H54 (cell line): ENCODE measurements around the gene EMC8.
"Not testable (repeated sequence)": the region's sequence is repeated elsewhere in the genome, so short reads cannot be mapped to it uniquely, and the experiment has no call there.

Experiments used
- DNase-seq: peaks from one replicate; pipeline ENCODE4 v3.0.0; 2011; ENCODE audit warnings: low spot score, mixed read lengths; ENCODE audit not compliant: insufficient read length
- FAIRE-seq: peaks from 3 replicates; lab custom pipeline; 2011; peaks lifted over from hg19 to GRCh38; lab: Jason Lieb, UNC
- POLR2A ChIP-seq: IDR thresholded peaks from 2 replicates; pipeline ENCODE4 v1.6.1; 2011; ENCODE audit warnings: low read depth, mild to moderate bottlenecking, low read length

EMC8 gene

GRCh38 chr16:85839681-85840240 lies 40.4 kb upstream of the EMC8 start:
- no peak for TF ChIP-seq POLR2A
- no peak for FAIRE-seq

DNA sequence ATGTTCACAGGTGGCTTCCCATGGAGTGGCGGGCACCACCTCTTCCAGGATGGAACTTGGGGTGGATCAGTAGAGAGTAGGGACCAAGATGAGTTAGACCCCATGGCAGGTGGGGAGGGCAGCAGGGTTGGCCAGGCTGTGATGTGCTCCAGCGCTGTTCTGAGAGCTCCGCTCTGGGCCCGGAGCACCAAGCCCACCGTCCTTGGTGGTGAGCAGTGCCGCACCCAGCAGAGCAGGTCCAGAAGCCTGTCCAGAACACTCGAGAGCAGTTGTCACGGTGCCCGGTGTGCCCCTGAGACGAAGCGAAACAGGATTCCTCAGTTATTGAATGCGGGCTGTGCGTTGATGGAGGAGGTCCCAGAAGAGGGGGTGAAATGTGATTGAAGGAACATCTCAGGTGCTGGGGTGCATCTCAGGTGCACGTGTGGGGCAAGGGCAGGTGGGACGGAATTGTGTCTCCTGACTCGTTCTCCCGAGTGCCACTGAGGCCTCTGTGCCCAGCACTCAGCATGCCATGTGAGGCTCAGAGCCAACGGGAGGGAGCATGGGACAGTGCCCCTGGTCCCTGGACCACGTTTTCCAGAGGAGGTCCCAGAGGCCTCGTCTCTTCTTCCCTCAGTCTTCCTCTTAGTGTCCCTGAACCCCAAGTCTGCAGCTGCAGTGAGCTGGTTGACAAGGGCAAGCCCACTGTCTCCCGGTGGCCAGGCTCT lies 39.7 kb upstream of the EMC8 start:
- no peak for FAIRE-seq
- TF ChIP-seq POLR2A: no peak
- no peak for DNase-seq

More at GRCh38 chr16:85839681-85840240, 40.4 kb upstream of the EMC8 start:
- no peak for DNase-seq

- no peak for TF ChIP-seq POLR2A
- FAIRE-seq (no peak), DNase-seq (no peak)
Measured at GRCh38 chr16:85838381-85838780, 39.0 kb upstream of the EMC8 start.

GRCh38 chr16:85837654-85838053 lies 38.3 kb upstream of the EMC8 start:
- not testable (repeated sequence) for FAIRE-seq, DNase-seq

DNA sequence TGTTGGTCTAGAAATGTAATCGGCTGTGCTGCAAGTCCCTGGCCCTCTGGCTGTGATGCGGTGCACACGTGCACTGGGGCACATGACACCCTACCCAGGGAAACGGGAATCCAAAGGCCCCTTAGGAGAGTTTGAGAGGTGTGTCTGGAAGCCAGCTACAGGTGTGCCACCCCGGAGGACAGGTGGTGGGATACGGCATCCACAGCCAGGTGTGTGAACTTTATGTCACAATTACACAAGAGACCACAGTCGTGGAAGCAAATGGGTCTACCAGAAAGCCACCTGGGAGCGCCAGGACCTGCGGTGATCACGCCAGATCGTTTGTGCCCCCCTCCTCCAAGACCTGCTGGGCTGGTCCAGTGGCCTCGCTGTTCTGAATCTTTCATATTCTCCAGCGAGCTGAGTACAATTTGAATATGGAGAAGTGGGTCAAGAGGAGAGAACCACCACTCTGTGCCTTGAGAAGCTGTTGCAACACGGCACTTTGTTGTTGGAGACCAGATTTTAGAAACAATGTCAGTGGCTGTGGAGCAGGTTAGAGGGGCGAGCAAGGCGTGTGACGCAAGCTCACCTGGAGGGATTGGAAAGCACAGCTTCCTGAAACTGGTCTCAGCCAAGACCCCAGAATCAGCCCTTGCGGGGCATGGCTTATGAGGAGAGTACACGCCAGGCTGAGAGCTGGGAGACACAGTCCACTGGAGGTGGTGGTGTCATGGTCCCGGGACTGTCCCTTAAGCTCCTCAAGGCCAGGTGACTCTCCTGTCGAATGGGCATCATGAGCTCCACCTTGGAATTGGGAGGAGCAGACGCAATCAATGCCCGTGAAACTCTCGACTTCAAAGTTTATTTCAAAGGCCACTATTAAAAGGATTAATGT lies 37.6 kb upstream of the EMC8 start:
- DNase-seq: no peak
- FAIRE-seq: no peak
- TF ChIP-seq POLR2A: no peak

DNA sequence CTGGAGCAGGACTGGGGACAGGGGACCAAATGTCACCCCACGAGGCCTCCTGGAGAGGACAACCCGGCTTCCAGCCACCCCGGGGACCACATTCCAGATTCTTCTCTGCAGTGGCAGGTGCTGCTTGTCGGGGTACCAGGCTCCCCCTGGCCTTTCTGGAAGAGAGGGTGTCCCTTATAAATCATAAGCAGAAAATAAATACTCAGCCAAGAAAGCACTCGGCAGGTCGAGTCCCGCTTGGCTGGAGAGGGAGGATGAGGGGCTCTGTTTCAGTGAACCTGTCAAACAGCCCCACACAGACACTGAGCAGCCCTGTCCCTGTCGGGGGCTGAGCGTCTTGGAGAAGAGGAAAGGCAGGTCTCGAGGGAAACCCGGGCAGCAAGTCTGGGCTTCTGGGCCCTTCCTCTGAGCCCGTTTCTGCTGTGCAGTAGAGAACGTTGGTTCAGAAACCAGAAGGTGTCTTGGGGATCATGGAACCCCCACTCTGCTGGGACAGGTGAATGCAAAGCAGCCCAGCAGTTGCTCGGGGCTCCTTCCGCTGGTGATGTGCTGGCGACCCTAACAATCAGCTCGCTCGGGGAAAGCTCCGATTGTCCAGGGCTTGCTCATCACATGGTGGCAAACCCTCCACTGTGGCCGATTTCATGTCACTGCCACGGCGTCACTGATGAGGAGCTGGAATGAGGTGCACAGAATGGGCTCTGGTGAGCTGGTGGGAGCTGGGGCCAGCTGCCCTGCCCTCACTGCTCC lies 36.8 kb upstream of the EMC8 start:
- no peak for FAIRE-seq
- no peak for TF ChIP-seq POLR2A
- DNase-seq: no peak

DNA sequence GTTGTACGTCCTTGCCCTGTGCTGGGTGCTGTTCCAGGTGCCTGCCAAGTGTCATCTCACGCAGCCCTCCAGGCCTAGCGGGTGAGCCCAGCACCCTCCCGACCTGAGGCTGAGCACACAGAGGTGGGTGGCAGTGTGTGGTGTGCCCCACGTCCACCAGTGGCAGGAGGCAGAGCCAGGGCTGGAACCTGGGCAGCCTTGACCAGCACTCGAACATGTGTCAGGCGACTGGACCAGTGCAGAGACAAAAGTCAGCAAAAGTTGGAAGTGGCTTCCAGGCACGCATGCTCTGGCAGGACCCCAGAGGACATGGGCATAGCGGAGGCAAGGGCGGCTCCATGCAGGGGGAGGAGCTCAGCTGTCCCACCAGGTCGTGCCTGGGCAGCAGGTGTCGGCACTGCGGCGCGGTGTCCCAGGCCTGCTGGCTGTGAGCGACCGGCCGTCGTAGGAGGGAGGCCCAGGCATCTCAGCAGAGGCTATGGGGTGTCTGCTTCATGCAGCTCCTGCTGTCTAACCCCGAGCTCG lies 35.9 kb upstream of the EMC8 start:
- DNase-seq (no peak), FAIRE-seq (no peak)
- TF ChIP-seq POLR2A: no peak

- no peak for DNase-seq
- no peak for FAIRE-seq
- TF ChIP-seq POLR2A: no peak
Measured at GRCh38 chr16:85834741-85835140, 35.4 kb upstream of the EMC8 start.

- DNase-seq (no peak), FAIRE-seq (no peak)
- no peak for TF ChIP-seq POLR2A
Measured at GRCh38 chr16:85833219-85833920, 34.0 kb upstream of the EMC8 start.

DNA sequence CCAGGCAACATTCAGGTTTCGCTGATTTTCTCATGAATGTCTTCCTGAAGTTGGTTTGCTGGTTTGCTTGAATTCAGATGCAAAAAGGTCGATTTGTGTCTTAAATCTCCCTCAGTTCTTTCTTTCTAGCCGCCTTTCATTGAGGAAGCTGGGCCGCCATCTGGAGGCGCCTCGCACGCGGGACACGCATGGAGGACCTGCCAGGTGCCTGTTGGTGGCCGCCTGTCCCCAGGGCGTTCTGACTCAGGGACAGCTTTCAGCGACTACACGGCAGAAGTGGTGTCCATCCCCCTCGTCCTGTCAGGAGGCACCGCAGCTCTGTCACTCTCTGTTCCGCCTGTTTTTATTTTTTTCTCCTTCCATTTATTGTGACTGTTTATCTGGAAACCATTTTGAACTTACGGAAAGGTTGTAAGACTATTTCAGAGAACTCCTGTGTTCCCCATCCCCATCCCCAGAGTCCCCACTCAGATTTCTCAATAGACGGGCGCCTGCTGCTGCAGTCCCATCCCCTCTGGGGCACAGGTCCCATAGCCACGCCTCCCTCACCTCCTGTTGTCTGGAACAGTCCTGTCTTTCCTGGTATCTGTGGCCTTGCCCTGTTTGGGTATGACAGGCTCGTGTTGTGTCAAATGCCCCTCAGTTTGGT lies 33.4 kb upstream of the EMC8 start:
- DNase-seq: no peak
- no peak for TF ChIP-seq POLR2A
- no peak for FAIRE-seq

DNA sequence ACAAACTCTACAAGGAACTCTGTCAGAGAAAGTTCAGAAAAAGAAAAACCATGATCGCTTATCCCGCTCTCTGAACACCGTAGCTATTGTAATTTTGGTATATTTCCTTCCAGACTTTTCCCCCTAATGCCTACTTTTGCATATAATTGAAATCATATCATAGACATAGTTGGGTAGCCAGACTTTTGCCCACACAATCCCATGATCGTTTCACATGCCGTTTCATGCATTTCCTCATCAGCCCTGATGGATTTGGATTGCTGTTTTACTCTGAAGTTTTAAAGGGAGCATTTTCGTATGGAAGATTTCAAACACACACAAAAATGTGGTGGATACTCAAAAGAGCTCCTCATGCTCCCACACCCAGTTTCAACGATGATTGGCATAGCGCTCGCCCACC lies 31.5 kb upstream of the EMC8 start:
- no peak for TF ChIP-seq POLR2A
- no peak for FAIRE-seq
- DNase-seq: no peak

- DNase-seq: no peak
- no peak for TF ChIP-seq POLR2A
- no peak for FAIRE-seq
Measured at GRCh38 chr16:85829751-85830445, 30.6 kb upstream of the EMC8 start.
